OCI-LY3 (cell line): ENCODE measurements around the gene TMEM218.
"Not testable (repeated sequence)": the region's sequence is repeated elsewhere in the genome, so short reads cannot be mapped to it uniquely, and the experiment has no call there.

Experiments
- H2AFZ ChIP-seq: fragments of 200-600, 300-600 bp; shearing (Covaris generic); 2 replicates; pipeline ENCODE4 v1.6.0; 2014; ENCODE audit warnings: antibody characterized with exemption, low read depth, low read length
- H3K27ac ChIP-seq: fragments of 200-600, 300-600 bp; sonication (generic); 2 replicates; pipeline ENCODE4 v1.5.1; 2014; ENCODE audit warnings: mild to moderate bottlenecking, low read length, moderate library complexity, mixed read lengths
- H3K27me3 ChIP-seq: fragments of 200-600, 300-600 bp; sonication (generic); 2 replicates; pipeline ENCODE4 v1.6.1; 2014; ENCODE audit warnings: low read depth, low read length, mixed read lengths
- H3K36me3 ChIP-seq: fragments of 200-600, 300-600 bp; sonication (generic); replicated peaks from 2 replicates; pipeline ENCODE3; 2014; ENCODE audit warnings: low read depth, low read length, mixed read lengths
- H3K4me1 ChIP-seq: fragments of 300-600, 200-600 bp; sonication (generic); 2 replicates; pipeline ENCODE4 v1.6.1; 2014; ENCODE audit warnings: low read length, mixed read lengths
- H3K4me2 ChIP-seq: fragments of 200-600, 300-600 bp; sonication (generic); 2 replicates; pipeline ENCODE4 v1.6.1; 2014; ENCODE audit warnings: low read length, mixed read lengths
- H3K4me3 ChIP-seq: fragments of 300-600, 200-600 bp; sonication (generic); 2 replicates; pipeline ENCODE4 v1.5.1; 2014; ENCODE audit warnings: antibody characterized with exemption, mild to moderate bottlenecking, low read length, moderate library complexity
- H3K79me2 ChIP-seq: fragments of 300-600, 200-600 bp; shearing (Covaris generic); 2 replicates; pipeline ENCODE4 v1.6.1; 2014; ENCODE audit warnings: mild to moderate bottlenecking, low read length, mixed read lengths
- H3K9ac ChIP-seq: fragments of 300-600, 200-600 bp; shearing (Covaris generic); 2 replicates; pipeline ENCODE4 v1.6.0; 2014; ENCODE audit warnings: mild to moderate bottlenecking, low read length, moderate library complexity
- H3K9me3 ChIP-seq: fragments of 200-600, 300-600 bp; shearing (Covaris generic); 2 replicates; pipeline ENCODE4 v1.6.1; 2014; ENCODE audit warnings: low read length, mixed read lengths; ENCODE audit not compliant: insufficient read depth
- H4K20me1 ChIP-seq: fragments of 200-600, 300-600 bp; sonication (generic); 2 replicates; pipeline ENCODE4 v1.6.1; 2016; ENCODE audit warnings: low read length, mixed read lengths; ENCODE audit not compliant: insufficient read depth
- CTCF ChIP-seq: fragments of 200-600, 300-600 bp; sonication (generic); IDR thresholded peaks from 2 replicates; pipeline ENCODE4 v1.5.1; 2014; ENCODE audit warnings: antibody characterized with exemption, low read length, low read depth
- EZH2phosphoT487 ChIP-seq: fragments of 200-600 bp; shearing (Covaris generic); IDR thresholded peaks from 2 replicates; pipeline ENCODE4 v1.6.1; 2018; ENCODE audit warnings: antibody characterized with exemption, mixed run types, low read depth

The TMEM218 gene

GRCh38 chr11:125061281-125061680 is 50.1 kb downstream of the TMEM218 start:
- Histone ChIP-seq H3K9ac (no peak overlapping the region), H3K9me3 (no peaks in the 10 kb centered on the region), H3K4me2 (no peak overlapping the region), H3K36me3 (peaks cover 3% of the 10 kb centered on the region), H2AFZ (no peak overlapping the region), H3K4me1 (peaks cover 11% of the 10 kb centered on the region), H3K27me3 (peaks cover 3% of the 10 kb centered on the region; the same call in 1 of the 2 replicates), H3K4me3 (no peak overlapping the region), H4K20me1 (no peaks in the 10 kb centered on the region), H3K27ac (no peak overlapping the region), H3K79me2 (peaks cover 12% of the 10 kb centered on the region)
- TF ChIP-seq CTCF (no peak), EZH2phosphoT487 (no peak)

GRCh38 chr11:125057693-125058016 is 53.8 kb downstream of the TMEM218 start:
- Histone ChIP-seq H3K27ac (no peak overlapping the region), H2AFZ (no peak overlapping the region), H3K9me3 (no peaks in the 10 kb centered on the region), H3K4me1 (peaks cover 3% of the 10 kb centered on the region), H3K4me2 (no peak overlapping the region), H4K20me1 (no peaks in the 10 kb centered on the region), H3K79me2 (no peaks in the 10 kb centered on the region), H3K9ac (no peak overlapping the region), H3K27me3 (peaks cover 3% of the 10 kb centered on the region; the same call in 1 of the 2 replicates), H3K4me3 (no peak overlapping the region), H3K36me3 (no peaks in the 10 kb centered on the region)
- TF ChIP-seq EZH2phosphoT487 (no peak), CTCF (no peak)

GRCh38 chr11:125056931-125057692 is 54.3 kb downstream of the TMEM218 start:
- H3K79me2 ChIP-seq = no peaks in the 10 kb centered on the region
- no peak overlapping the region for H3K9ac ChIP-seq
- no peak overlapping the region for H3K27ac ChIP-seq
- no peaks in the 10 kb centered on the region for H4K20me1 ChIP-seq
- no peaks in the 10 kb centered on the region for H3K27me3 ChIP-seq
- no peak overlapping the region for H3K4me2 ChIP-seq
- H3K9me3 ChIP-seq = no peaks in the 10 kb centered on the region
- no peak overlapping the region for H3K4me3 ChIP-seq
- H2AFZ ChIP-seq = no peak overlapping the region
- no peaks in the 10 kb centered on the region for H3K4me1 ChIP-seq
- TF ChIP-seq EZH2phosphoT487 (no peak), CTCF (no peak)
- no peaks in the 10 kb centered on the region for H3K36me3 ChIP-seq

- not testable (repeated sequence) for H3K27me3 ChIP-seq, H2AFZ ChIP-seq, H3K36me3 ChIP-seq, H3K4me2 ChIP-seq, H3K4me3 ChIP-seq, H3K79me2 ChIP-seq, H3K9ac ChIP-seq, H3K27ac ChIP-seq, H4K20me1 ChIP-seq, H3K4me1 ChIP-seq, H3K9me3 ChIP-seq
These were observed 55.3 kb downstream of the TMEM218 start for GRCh38 chr11:125056111-125056510.
